Activated naive CD4-positive, alpha-beta T cell treated with Interleukin-2 at 50 U/mL for 16 hours (primary cell): ENCODE results near the gene MUC20.
"Not testable (repeated sequence)": the region's sequence is repeated elsewhere in the genome, so short reads cannot be mapped to it uniquely, and the experiment has no call there.

Experiments
- DNase-seq: peaks from one replicate; pipeline ENCODE4 v3.0.0-alpha.2; 2020

The MUC20 gene

GRCh38 chr3:195757438-195757770 is 36.6 kb downstream of the MUC20 start:
- DNase-seq, result no peak

DNA sequence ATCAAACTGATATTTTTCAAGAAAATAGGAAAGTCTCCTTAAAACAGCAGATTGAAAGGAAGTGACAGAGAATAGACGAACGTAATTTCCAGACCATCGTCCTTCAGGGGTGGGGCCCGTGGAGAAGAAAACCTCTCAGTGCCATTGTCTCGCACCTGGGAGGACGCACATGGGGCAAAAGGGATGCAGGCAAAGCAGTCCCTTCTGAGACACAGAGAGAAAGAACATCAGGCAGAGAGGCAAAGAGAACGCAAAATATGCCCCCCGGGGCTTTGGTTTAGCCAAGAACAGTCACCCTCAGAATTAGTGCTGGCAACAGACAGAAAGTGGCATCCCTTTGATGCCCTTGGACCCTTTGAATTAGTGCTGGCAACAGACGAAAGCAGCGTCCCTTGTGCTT is 37.0 kb downstream of the MUC20 start:
- no peak for DNase-seq

GRCh38 chr3:195758721-195759353 is 38.1 kb downstream of the MUC20 start:
- DNase-seq, result no peak

- no peak for DNase-seq
These were observed 39.8 kb downstream of the MUC20 start for GRCh38 chr3:195760345-195761122.

GRCh38 chr3:195761123-195761566 is 40.4 kb downstream of the MUC20 start:
- DNase-seq, result no peak

DNA sequence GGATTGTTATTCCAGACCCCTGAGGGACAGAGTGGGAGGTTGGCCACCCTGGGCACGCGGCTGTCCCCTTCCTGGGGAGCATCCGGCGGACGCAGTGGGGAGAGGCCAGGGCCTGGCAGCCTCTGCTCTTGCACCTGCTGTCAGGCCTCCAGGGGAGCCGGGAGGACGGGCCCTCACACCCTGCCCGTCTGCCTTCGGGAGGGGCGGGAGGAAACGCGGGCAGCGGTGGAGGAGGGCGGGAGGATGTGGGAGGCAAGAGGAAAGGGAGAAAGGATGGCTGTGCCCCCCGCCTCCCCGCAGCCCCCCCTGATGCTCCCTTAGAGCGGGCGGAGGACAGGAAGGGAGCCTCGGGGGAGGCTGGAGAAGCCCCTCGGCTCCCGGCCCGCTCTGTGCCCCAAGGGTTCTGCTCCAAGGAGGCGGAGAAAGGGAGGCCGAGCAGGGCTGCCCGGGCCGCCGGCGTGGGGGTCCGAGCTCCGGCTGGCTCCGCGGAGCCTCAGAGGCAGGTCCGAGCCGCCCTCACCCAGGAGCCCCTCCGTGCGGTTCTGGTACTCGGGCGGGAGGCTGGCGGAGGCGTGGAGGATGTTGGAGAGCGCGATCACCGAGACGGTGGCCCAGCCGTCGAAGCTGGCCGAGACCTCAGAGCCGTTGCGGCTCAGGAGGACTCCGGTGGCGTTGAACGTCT is 40.9 kb downstream of the MUC20 start:
- no peak for DNase-seq

- DNase-seq, result no peak
These were observed 41.4 kb downstream of the MUC20 start for GRCh38 chr3:195762249-195762585.

GRCh38 chr3:195762611-195763010 is 41.8 kb downstream of the MUC20 start:
- DNase-seq, result no peak

- DNase-seq, result no peak
These were observed 42.5 kb downstream of the MUC20 start for GRCh38 chr3:195763076-195763830.

GRCh38 chr3:195763843-195764825 is 43.4 kb downstream of the MUC20 start:
- no peak for DNase-seq

GRCh38 chr3:195764961-195765706 is 44.4 kb downstream of the MUC20 start:
- no peak for DNase-seq

GRCh38 chr3:195766671-195767070 is 45.9 kb downstream of the MUC20 start:
- DNase-seq, result no peak

DNA sequence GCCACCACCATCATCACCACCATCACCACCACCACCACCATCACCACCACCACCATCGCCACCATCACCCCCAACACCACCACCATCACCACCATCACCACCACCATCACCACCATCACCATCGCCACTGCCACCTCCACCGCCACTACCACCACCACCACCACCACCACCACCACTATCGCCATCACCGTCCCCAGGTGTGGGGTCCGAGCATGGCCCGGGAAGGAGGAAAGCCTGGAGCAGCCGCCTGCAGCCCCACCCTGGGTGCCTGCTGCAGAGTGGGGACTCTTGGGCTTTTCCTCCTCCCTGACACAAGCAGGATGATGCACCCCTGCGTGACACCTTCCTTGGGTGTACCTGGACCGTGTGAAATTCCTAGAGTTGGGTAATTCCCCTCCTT is 47.0 kb downstream of the MUC20 start:
- no peak for DNase-seq

GRCh38 chr3:195768414-195768813 is 47.6 kb downstream of the MUC20 start:
- no peak for DNase-seq

GRCh38 chr3:195768831-195769303 is 48.1 kb downstream of the MUC20 start:
- no peak for DNase-seq

DNA sequence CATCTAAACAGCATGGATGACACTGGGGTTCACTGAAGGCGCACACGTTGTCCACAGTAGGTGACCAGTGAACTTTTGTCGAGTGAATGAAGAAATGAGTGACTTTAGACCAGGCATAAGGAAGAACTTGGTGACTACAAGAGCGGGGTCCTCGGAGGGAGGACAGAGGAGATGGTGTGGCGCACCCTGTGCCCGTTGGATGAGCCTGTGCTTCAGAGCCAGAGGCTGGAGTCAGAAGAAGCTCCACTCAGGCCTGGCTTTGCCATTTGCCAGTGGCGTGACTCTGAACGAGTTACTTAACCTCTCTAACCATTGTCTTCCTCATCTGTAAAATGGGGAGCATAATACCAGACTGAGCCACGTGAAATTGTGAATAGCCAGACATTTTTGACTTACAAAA is 48.8 kb downstream of the MUC20 start:
- DNase-seq, result no peak

- no peak for DNase-seq
These were observed 49.5 kb downstream of the MUC20 start for GRCh38 chr3:195770081-195770840.

DNA sequence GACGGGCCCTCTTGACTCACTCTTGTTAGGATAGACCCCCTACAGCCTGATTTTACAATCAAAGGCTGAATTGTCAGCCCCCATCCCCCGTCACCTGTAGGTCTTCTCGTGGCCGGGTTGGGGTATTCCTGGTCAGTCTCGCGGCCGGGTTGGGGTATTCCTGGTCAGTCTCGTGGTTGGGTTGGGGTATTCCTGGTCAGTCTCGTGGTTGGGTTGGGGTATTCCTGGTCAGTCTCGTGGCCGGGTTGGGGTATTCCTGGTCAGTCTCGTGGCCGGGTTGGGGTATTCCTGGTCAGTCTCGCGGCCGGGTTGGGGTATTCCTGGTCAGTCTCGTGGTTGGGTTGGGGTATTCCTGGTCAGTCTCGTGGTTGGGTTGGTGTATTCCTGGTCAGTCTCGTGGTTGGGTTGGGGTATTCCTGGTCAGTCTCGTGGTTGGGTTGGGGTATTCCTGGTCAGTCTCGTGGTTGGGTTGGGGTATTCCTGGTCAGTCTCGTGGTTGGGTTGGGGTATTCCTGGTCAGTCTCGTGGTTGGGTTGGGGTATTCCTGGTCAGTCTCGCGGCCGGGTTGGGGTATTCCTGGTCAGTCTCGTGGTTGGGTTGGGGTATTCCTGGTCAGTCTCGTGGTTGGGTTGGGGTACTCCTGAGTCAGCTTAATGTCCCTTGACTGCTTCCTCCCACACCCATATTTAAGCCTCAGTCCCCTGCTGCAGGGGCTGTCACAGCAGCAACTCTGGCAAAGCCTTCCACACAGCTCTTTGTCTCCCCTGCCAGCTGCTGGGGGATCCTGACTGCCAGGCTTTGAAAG is 50.3 kb downstream of the MUC20 start:
- DNase-seq, result not testable (repeated sequence)

DNA sequence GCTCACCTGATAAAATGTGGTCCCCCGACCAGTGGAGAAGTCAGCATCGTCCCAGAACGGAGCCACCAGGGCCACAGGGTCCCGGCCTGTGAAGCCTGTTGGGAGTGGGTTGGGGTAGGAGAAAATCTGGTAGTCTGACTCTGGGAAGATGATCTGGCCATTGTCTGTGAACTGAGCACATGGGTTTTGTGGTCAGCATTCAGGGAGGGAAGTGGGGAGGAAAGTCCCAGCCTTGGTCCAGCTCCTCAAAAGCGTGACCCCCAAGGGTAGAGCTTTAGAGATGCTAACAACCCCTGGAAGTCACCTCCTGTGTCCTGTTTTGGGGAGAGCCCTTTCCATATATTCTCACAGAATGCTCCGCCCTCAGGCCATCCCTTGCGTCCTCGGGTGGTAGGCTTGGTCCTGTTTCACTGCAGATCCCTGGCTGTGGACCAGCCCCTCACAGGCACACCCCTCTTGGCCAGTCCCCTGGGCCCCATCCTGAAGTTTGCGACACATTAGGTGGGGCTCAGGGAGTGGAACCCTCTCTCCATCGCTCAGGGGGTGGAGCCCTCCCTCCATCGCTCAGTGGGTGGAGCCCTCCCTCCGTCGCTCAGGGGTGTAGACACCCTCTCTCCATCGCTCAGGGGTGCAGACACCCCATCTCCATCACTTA is 51.0 kb downstream of the MUC20 start:
- no peak for DNase-seq
